Measurements from ENCODE around the gene PLXNA1. TPM values are rescaled to one million over a fixed set of nuclear protein-coding genes. Genes with fewer than 3 reads are reported as not detected.
A peak's percentile ranks its signal among the peaks of the same experiment; 100 is the strongest.

The PLXNA1 gene
- total and polyA plus RNA-seq, 2 experiments from 2014 or later: 11.0 to 73.5 TPM

DNA sequence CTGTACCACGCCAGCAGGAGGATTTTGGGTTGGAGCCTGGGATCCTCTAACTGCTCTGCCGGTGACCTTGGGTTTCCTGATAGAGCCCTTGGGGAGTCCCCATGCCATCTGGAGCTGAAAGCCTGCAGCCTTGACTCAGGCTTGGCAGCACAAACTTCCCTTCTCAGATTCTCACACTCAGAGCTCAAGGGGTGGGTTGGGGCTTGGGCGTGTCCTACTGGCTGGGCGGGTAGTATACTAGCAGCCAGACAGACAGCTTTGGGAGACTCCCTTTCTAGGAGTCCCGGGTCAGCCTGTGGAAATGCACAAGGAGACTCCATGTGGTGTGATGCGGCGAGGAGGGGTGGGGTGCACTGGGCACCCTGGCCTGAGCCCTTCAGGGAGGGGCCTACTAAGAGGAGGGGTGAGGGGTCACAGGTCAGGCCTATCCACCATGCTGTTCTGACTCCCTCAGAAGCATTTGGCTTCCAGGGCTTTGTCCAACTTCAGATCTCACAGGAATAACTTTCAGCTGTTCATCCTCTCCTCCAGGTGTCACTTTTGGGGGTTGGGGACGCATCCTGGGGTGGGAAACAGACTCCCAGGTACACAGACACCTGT, 21.6 kb upstream of the PLXNA1 start:
- Histone ChIP-seq H3F3A (replicated peaks; ENCODE audit: low read depth) (no peaks in the 10 kb centered on the region), H3K4me2 (no peak overlapping the region), H3K4me3 (no peak overlapping the region), H3K79me2 (replicated peaks; ENCODE audit: insufficient read depth) (no peaks in the 10 kb centered on the region), H3K27me3 (ENCODE audit: insufficient read depth) (no peaks in the 10 kb centered on the region), H2AFZ (no peak overlapping the region), H3K27ac (ENCODE audit: low read depth) (no peak overlapping the region), H3K4me1 (ENCODE audit: insufficient read depth) (no peaks in the 10 kb centered on the region), H3K36me3 (ENCODE audit: insufficient read depth) (no peaks in the 10 kb centered on the region), H3K9me2 (ENCODE audit: insufficient read depth) (no peaks in the 10 kb centered on the region), H4K20me1 (replicated peaks; ENCODE audit: insufficient read depth) (no peaks in the 10 kb centered on the region; the same call in 1 of the 2 replicates)
- ATAC-seq (no peak), DNase-seq (ENCODE audit: low spot score) (no peak)
- H3K36me3 Mint-ChIP-seq (ENCODE audit: low read depth): no peaks in the 10 kb centered on the region
- TF ChIP-seq, protein P1, sequence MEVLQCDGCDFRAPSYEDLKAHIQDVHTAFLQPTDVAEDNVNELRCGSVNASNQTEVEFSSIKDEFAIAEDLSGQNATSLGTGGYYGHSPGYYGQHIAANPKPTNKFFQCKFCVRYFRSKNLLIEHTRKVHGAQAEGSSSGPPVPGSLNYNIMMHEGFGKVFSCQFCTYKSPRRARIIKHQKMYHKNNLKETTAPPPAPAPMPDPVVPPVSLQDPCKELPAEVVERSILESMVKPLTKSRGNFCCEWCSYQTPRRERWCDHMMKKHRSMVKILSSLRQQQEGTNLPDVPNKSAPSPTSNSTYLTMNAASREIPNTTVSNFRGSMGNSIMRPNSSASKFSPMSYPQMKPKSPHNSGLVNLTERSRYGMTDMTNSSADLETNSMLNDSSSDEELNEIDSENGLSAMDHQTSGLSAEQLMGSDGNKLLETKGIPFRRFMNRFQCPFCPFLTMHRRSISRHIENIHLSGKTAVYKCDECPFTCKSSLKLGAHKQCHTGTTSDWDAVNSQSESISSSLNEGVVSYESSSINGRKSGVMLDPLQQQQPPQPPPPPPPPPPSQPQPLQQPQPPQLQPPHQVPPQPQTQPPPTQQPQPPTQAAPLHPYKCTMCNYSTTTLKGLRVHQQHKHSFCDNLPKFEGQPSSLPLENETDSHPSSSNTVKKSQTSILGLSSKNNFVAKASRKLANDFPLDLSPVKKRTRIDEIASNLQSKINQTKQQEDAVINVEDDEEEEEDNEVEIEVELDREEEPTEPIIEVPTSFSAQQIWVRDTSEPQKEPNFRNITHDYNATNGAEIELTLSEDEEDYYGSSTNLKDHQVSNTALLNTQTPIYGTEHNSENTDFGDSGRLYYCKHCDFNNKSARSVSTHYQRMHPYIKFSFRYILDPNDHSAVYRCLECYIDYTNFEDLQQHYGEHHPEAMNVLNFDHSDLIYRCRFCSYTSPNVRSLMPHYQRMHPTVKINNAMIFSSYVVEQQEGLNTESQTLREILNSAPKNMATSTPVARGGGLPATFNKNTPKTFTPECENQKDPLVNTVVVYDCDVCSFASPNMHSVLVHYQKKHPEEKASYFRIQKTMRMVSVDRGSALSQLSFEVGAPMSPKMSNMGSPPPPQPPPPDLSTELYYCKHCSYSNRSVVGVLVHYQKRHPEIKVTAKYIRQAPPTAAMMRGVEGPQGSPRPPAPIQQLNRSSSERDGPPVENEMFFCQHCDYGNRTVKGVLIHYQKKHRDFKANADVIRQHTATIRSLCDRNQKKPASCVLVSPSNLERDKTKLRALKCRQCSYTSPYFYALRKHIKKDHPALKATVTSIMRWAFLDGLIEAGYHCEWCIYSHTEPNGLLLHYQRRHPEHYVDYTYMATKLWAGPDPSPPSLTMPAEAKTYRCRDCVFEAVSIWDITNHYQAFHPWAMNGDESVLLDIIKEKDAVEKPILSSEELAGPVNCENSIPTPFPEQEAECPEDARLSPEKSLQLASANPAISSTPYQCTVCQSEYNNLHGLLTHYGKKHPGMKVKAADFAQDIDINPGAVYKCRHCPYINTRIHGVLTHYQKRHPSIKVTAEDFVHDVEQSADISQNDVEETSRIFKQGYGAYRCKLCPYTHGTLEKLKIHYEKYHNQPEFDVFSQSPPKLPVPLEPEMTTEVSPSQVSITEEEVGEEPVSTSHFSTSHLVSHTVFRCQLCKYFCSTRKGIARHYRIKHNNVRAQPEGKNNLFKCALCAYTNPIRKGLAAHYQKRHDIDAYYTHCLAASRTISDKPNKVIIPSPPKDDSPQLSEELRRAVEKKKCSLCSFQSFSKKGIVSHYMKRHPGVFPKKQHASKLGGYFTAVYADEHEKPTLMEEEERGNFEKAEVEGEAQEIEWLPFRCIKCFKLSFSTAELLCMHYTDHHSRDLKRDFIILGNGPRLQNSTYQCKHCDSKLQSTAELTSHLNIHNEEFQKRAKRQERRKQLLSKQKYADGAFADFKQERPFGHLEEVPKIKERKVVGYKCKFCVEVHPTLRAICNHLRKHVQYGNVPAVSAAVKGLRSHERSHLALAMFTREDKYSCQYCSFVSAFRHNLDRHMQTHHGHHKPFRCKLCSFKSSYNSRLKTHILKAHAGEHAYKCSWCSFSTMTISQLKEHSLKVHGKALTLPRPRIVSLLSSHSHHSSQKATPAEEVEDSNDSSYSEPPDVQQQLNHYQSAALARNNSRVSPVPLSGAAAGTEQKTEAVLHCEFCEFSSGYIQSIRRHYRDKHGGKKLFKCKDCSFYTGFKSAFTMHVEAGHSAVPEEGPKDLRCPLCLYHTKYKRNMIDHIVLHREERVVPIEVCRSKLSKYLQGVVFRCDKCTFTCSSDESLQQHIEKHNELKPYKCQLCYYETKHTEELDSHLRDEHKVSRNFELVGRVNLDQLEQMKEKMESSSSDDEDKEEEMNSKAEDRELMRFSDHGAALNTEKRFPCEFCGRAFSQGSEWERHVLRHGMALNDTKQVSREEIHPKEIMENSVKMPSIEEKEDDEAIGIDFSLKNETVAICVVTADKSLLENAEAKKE (CRISPR knock-in tag; IDR thresholded peaks at IDR 0.05): no peak
- no peak for TF ChIP-seq ZNF114 (CRISPR knock-in tag; IDR thresholded peaks at IDR 0.05)
- no peak for TF ChIP-seq ZNF331 (CRISPR knock-in tag; IDR thresholded peaks at IDR 0.05; ENCODE audit: low read depth)
- TF ChIP-seq JUNB (IDR thresholded peaks at IDR 0.05; ENCODE audit: unreplicated experiment): no peak
- no peak for TF ChIP-seq CREB1 (CRISPR knock-in tag; IDR thresholded peaks at IDR 0.05; ENCODE audit: low read depth)
- no peak for TF ChIP-seq EZH2 (IDR thresholded peaks at IDR 0.05; ENCODE audit: low read depth, unreplicated experiment)
- no peak for TF ChIP-seq POLR2AphosphoS5 (IDR thresholded peaks at IDR 0.05; ENCODE audit: low read depth)
- no peak for TF ChIP-seq NANOG (IDR thresholded peaks at IDR 0.05; ENCODE audit: borderline replicate concordance)
- TF ChIP-seq, protein P2, sequence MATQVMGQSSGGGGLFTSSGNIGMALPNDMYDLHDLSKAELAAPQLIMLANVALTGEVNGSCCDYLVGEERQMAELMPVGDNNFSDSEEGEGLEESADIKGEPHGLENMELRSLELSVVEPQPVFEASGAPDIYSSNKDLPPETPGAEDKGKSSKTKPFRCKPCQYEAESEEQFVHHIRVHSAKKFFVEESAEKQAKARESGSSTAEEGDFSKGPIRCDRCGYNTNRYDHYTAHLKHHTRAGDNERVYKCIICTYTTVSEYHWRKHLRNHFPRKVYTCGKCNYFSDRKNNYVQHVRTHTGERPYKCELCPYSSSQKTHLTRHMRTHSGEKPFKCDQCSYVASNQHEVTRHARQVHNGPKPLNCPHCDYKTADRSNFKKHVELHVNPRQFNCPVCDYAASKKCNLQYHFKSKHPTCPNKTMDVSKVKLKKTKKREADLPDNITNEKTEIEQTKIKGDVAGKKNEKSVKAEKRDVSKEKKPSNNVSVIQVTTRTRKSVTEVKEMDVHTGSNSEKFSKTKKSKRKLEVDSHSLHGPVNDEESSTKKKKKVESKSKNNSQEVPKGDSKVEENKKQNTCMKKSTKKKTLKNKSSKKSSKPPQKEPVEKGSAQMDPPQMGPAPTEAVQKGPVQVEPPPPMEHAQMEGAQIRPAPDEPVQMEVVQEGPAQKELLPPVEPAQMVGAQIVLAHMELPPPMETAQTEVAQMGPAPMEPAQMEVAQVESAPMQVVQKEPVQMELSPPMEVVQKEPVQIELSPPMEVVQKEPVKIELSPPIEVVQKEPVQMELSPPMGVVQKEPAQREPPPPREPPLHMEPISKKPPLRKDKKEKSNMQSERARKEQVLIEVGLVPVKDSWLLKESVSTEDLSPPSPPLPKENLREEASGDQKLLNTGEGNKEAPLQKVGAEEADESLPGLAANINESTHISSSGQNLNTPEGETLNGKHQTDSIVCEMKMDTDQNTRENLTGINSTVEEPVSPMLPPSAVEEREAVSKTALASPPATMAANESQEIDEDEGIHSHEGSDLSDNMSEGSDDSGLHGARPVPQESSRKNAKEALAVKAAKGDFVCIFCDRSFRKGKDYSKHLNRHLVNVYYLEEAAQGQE (IDR thresholded peaks at IDR 0.05; ENCODE audit: unreplicated experiment): no peak
- no peak for TF ChIP-seq STAT1 (IDR thresholded peaks at IDR 0.05; ENCODE audit: unreplicated experiment)
- TF ChIP-seq, protein P3, sequence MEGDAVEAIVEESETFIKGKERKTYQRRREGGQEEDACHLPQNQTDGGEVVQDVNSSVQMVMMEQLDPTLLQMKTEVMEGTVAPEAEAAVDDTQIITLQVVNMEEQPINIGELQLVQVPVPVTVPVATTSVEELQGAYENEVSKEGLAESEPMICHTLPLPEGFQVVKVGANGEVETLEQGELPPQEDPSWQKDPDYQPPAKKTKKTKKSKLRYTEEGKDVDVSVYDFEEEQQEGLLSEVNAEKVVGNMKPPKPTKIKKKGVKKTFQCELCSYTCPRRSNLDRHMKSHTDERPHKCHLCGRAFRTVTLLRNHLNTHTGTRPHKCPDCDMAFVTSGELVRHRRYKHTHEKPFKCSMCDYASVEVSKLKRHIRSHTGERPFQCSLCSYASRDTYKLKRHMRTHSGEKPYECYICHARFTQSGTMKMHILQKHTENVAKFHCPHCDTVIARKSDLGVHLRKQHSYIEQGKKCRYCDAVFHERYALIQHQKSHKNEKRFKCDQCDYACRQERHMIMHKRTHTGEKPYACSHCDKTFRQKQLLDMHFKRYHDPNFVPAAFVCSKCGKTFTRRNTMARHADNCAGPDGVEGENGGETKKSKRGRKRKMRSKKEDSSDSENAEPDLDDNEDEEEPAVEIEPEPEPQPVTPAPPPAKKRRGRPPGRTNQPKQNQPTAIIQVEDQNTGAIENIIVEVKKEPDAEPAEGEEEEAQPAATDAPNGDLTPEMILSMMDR (conservative IDR thresholded peaks at IDR 0.05; ENCODE audit: low read depth in 2 of 2): no peak
- TF ChIP-seq, protein P4, sequence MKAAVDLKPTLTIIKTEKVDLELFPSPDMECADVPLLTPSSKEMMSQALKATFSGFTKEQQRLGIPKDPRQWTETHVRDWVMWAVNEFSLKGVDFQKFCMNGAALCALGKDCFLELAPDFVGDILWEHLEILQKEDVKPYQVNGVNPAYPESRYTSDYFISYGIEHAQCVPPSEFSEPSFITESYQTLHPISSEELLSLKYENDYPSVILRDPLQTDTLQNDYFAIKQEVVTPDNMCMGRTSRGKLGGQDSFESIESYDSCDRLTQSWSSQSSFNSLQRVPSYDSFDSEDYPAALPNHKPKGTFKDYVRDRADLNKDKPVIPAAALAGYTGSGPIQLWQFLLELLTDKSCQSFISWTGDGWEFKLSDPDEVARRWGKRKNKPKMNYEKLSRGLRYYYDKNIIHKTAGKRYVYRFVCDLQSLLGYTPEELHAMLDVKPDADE (IDR thresholded peaks at IDR 0.05): no peak
- TF ChIP-seq EZH2phosphoT487 (IDR thresholded peaks at IDR 0.05; ENCODE audit: unreplicated experiment): no peak
- H3K4me3 Mint-ChIP-seq: no peak overlapping the region
- peaks cover 20% of the 10 kb centered on the region for H3K4me1 Mint-ChIP-seq
- H3K9me3 Mint-ChIP-seq: no peaks in the 10 kb centered on the region; the same call in 2 of the 3 replicates
- H3K27me3 Mint-ChIP-seq (ENCODE audit: insufficient read depth, low read depth, poor library complexity): peaks cover 18% of the 10 kb centered on the region
- 0 out of 2 replicates have a peak overlapping the region, but pooled peaks have one; percentile 17 for H3K27ac Mint-ChIP-seq

Data from GM23338 (cell line).